ENCODE results near the gene ENO2. TPM values are rescaled to one million over a fixed set of nuclear protein-coding genes. Genes with fewer than 3 reads are reported as not detected.

Gene ENO2
- total and polyA plus RNA-seq, 2 donors (not counting 1 experiment from before 2014, with no cell fraction given): 20.3 to 43.0 TPM

GRCh38 chr12:6899837-6900519 lies 14.4 kb upstream of the ENO2 start:
- Histone ChIP-seq H3K27ac (ENCODE audit: insufficient read depth, low read length) (no peak overlapping the region), H3K4me1 (ENCODE audit: control insufficient read depth, extremely low read depth, insufficient read depth, low read length) (no peaks in the 10 kb centered on the region), H3K36me3 (ENCODE audit: control insufficient read depth, insufficient read depth, low read length) (no peaks in the 10 kb centered on the region), H2AFZ (ENCODE audit: low read length) (no peak overlapping the region), H3K9ac (ENCODE audit: insufficient read depth, low read length) (no peak overlapping the region), H3K4me3 (replicated peaks in 1 of 4; ENCODE audit: control extremely low read depth in 1 of 4, insufficient read depth in 1 of 4, low read depth in 3 of 4, low read length in 4 of 4) (no peak overlapping the region), H4K20me1 (ENCODE audit: control insufficient read depth, extremely low read depth, insufficient read depth, low read length) (no peaks in the 10 kb centered on the region), H3K27me3 (ENCODE audit: control insufficient read depth, insufficient read depth, low read length) (no peaks in the 10 kb centered on the region), H3K4me2 (ENCODE audit: extremely low read depth, insufficient read depth, low read length) (no peak overlapping the region), H3K9me3 (ENCODE audit: control insufficient read depth, insufficient read depth, low read depth, low read length) (no peaks in the 10 kb centered on the region), H3K79me2 (ENCODE audit: control insufficient read depth, insufficient read depth, low read length) (no peaks in the 10 kb centered on the region)
- peak; percentile 61 to 81 for DNase-seq (ENCODE audit: low read depth in 2 of 2)
- TF ChIP-seq EZH2 (IDR thresholded peaks at IDR 0.05; ENCODE audit: low read length, missing control alignments): no peak
- TF ChIP-seq, protein P1, sequence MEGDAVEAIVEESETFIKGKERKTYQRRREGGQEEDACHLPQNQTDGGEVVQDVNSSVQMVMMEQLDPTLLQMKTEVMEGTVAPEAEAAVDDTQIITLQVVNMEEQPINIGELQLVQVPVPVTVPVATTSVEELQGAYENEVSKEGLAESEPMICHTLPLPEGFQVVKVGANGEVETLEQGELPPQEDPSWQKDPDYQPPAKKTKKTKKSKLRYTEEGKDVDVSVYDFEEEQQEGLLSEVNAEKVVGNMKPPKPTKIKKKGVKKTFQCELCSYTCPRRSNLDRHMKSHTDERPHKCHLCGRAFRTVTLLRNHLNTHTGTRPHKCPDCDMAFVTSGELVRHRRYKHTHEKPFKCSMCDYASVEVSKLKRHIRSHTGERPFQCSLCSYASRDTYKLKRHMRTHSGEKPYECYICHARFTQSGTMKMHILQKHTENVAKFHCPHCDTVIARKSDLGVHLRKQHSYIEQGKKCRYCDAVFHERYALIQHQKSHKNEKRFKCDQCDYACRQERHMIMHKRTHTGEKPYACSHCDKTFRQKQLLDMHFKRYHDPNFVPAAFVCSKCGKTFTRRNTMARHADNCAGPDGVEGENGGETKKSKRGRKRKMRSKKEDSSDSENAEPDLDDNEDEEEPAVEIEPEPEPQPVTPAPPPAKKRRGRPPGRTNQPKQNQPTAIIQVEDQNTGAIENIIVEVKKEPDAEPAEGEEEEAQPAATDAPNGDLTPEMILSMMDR (conservative IDR thresholded peaks at IDR 0.05 in 1 of 2, IDR thresholded peaks at IDR 0.05 in 1 of 2; ENCODE audit: low read depth in 1 of 2, low read length in 2 of 2): no peak

GRCh38 chr12:6902448-6902847 lies 11.9 kb upstream of the ENO2 start:
- TF ChIP-seq, protein P1 (conservative IDR thresholded peaks at IDR 0.05 in 1 of 2, IDR thresholded peaks at IDR 0.05 in 1 of 2; ENCODE audit: low read depth in 1 of 2, low read length in 2 of 2): no peak
- no peak for TF ChIP-seq EZH2 (IDR thresholded peaks at IDR 0.05; ENCODE audit: low read length, missing control alignments)

DNA sequence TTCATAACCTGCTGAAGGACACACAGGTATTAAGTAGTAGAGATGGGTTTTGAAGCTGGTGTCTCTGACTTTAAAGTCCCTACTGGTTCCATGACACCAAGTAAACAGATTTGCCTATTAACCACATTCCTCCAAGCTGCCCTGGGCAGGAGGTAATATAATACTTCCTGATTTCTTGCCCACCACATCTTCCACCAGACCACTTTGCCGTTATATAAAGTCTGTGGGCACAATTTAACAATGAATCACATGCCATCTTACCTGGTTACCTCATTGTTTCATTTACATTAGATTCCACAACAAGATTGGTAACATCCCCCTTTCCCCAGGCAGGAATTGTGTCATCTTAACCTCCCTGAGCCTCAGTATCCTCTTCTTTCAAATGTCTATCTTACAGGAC lies 10.7 kb upstream of the ENO2 start:
- no peak overlapping the region for H3K9ac ChIP-seq (ENCODE audit: insufficient read depth, low read length)
- no peaks in the 10 kb centered on the region for H3K9me3 ChIP-seq (ENCODE audit: control insufficient read depth, insufficient read depth, low read depth, low read length)

More at GRCh38 chr12:6902448-6902847, 11.9 kb upstream of the ENO2 start:
- no peak overlapping the region for H3K9ac ChIP-seq (ENCODE audit: insufficient read depth, low read length)
- H3K9me3 ChIP-seq (ENCODE audit: control insufficient read depth, insufficient read depth, low read depth, low read length): no peaks in the 10 kb centered on the region
- peaks cover 2% of the 10 kb centered on the region for H3K4me1 ChIP-seq (ENCODE audit: control insufficient read depth, extremely low read depth, insufficient read depth, low read length)
- H3K4me2 ChIP-seq (ENCODE audit: extremely low read depth, insufficient read depth, low read length): no peak overlapping the region
- no peaks in the 10 kb centered on the region for H3K27me3 ChIP-seq (ENCODE audit: control insufficient read depth, insufficient read depth, low read length)
- DNase-seq (ENCODE audit: low read depth in 2 of 2): no peak
- H4K20me1 ChIP-seq (ENCODE audit: control insufficient read depth, extremely low read depth, insufficient read depth, low read length): no peaks in the 10 kb centered on the region
- H3K27ac ChIP-seq (ENCODE audit: insufficient read depth, low read length): no peak overlapping the region
- no peaks in the 10 kb centered on the region for H3K36me3 ChIP-seq (ENCODE audit: control insufficient read depth, insufficient read depth, low read length)
- no peaks in the 10 kb centered on the region for H3K79me2 ChIP-seq (ENCODE audit: control insufficient read depth, insufficient read depth, low read length)
- H3K4me3 ChIP-seq (replicated peaks in 1 of 4; ENCODE audit: control extremely low read depth in 1 of 4, insufficient read depth in 1 of 4, low read depth in 3 of 4, low read length in 4 of 4): no peak overlapping the region
- no peak overlapping the region for H2AFZ ChIP-seq (ENCODE audit: low read length)

More for the DNA sequence above, 10.7 kb upstream of the ENO2 start:
- TF ChIP-seq, protein P1 (conservative IDR thresholded peaks at IDR 0.05 in 1 of 2, IDR thresholded peaks at IDR 0.05 in 1 of 2; ENCODE audit: low read depth in 1 of 2, low read length in 2 of 2): no peak
- TF ChIP-seq EZH2 (IDR thresholded peaks at IDR 0.05; ENCODE audit: low read length, missing control alignments): no peak
- Histone ChIP-seq H3K27ac (ENCODE audit: insufficient read depth, low read length) (no peak overlapping the region), H4K20me1 (ENCODE audit: control insufficient read depth, extremely low read depth, insufficient read depth, low read length) (no peaks in the 10 kb centered on the region), H2AFZ (ENCODE audit: low read length) (no peak overlapping the region), H3K79me2 (ENCODE audit: control insufficient read depth, insufficient read depth, low read length) (no peaks in the 10 kb centered on the region), H3K27me3 (ENCODE audit: control insufficient read depth, insufficient read depth, low read length) (no peaks in the 10 kb centered on the region), H3K4me2 (ENCODE audit: extremely low read depth, insufficient read depth, low read length) (no peak overlapping the region), H3K4me3 (replicated peaks in 1 of 4; ENCODE audit: control extremely low read depth in 1 of 4, insufficient read depth in 1 of 4, low read depth in 3 of 4, low read length in 4 of 4) (no peak overlapping the region), H3K36me3 (ENCODE audit: control insufficient read depth, insufficient read depth, low read length) (no peaks in the 10 kb centered on the region), H3K4me1 (ENCODE audit: control insufficient read depth, extremely low read depth, insufficient read depth, low read length) (peaks cover 2% of the 10 kb centered on the region)
- DNase-seq (ENCODE audit: low read depth in 2 of 2): no peak

Measured in fibroblast of lung (primary cell).